IMR-90 (cell line): Measurements from ENCODE around the gene POLR3E. TPM values are rescaled to one million over a fixed set of nuclear protein-coding genes. Genes with fewer than 3 reads are reported as not detected.

ENCODE experiments used
- ATAC-seq: fragments of 200-7000 bp; cut with Tn5 transposase; 2 replicates; pipeline ENCODE4 v1.9.1; 2020; ENCODE audit warnings: low read depth, mild to moderate bottlenecking, moderate library complexity
- BruUV-seq: library from RNA; stranded (reverse); fragments of 400-500 nt; replicated peaks from 2 replicates; lab custom pipeline; 2021; lab: Mats Ljungman, UMichigan
- CTCF ChIA-PET: fragments of 300-600 bp; formaldehyde crosslinking; extraction: SDS; loops from one replicate; lab custom pipeline; 2021; ENCODE audit warnings: antibody characterized with exemption; lab: Yijun Ruan, JAX
- POLR2A ChIA-PET: fragments of 300-600 bp; sonication (Branson Sonifier 250); formaldehyde crosslinking; loops from one replicate; lab custom pipeline; 2022; ENCODE audit warnings: antibody characterized with exemption; ENCODE audit not compliant: unreplicated experiment; lab: Charles Lee
- DNase-seq: peaks from one replicate; pipeline ENCODE4 v3.0.0; 2013
- H2AFZ ChIP-seq: replicated peaks from 2 replicates; pipeline ENCODE3; 2013; ENCODE audit warnings: low read length, mild to moderate bottlenecking; ENCODE audit not compliant: poor library complexity
- H2AK5ac ChIP-seq: 2 replicates; pipeline ENCODE4 v1.6.1; 2013; ENCODE audit warnings: low read depth, low read length, inconsistent platforms
- H2AK9ac ChIP-seq: replicated peaks from 2 replicates; pipeline ENCODE3; 2013; ENCODE audit warnings: mild to moderate bottlenecking, low read depth, low read length, moderate library complexity; ENCODE audit not compliant: poor library complexity
- H2BK120ac ChIP-seq: 2 replicates; pipeline ENCODE4 v1.6.1; 2013; ENCODE audit warnings: low read depth, low read length, inconsistent platforms
- H2BK15ac ChIP-seq: 3 replicates; pipeline ENCODE4 v1.6.1; 2013; ENCODE audit warnings: low read depth, low read length, inconsistent platforms
- H2BK20ac ChIP-seq: 2 replicates; pipeline ENCODE4 v1.6.1; 2013; ENCODE audit warnings: low read depth, mild to moderate bottlenecking, inconsistent platforms, low read length, moderate library complexity
- H2BK5ac ChIP-seq: 2 replicates; pipeline ENCODE4 v1.6.1; 2013; ENCODE audit warnings: mild to moderate bottlenecking, low read depth, low read length, inconsistent platforms; ENCODE audit not compliant: poor library complexity, severe bottlenecking
- H3K14ac ChIP-seq: replicated peaks from 2 replicates; pipeline ENCODE4 v1.6.1; 2013; ENCODE audit warnings: low read depth, low read length, inconsistent platforms
- H3K18ac ChIP-seq: 2 replicates; pipeline ENCODE4 v1.6.1; 2013; ENCODE audit warnings: low read depth, low read length, control low read depth
- H3K23ac ChIP-seq: 2 replicates; pipeline ENCODE4 v1.6.1; 2013; ENCODE audit warnings: low read depth, low read length, inconsistent platforms
- H3K27ac ChIP-seq: 2 replicates; pipeline ENCODE4 v1.5.1; 2013; ENCODE audit warnings: mild to moderate bottlenecking, control low read depth, low read length; ENCODE audit not compliant: insufficient read depth
- H3K27me3 ChIP-seq: 2 replicates; pipeline ENCODE4 v1.6.1; 2013; ENCODE audit warnings: low read length; ENCODE audit not compliant: control insufficient read depth, insufficient read depth
- H3K36me3 ChIP-seq: 2 replicates; pipeline ENCODE4 v1.6.1; 2013; ENCODE audit warnings: low read length, mixed read lengths; ENCODE audit not compliant: control insufficient read depth, insufficient read depth
- H3K4ac ChIP-seq: 2 replicates; pipeline ENCODE4 v1.6.1; 2013; ENCODE audit warnings: low read depth, low read length, inconsistent platforms
- H3K4me1 ChIP-seq: 2 replicates; pipeline ENCODE4 v1.6.1; 2013; ENCODE audit warnings: low read length, mixed read lengths; ENCODE audit not compliant: control insufficient read depth, insufficient read depth
- H3K4me2 ChIP-seq: 2 replicates; pipeline ENCODE4 v1.6.1; 2013; ENCODE audit warnings: low read depth, mild to moderate bottlenecking, control low read depth, low read length, moderate library complexity
- H3K4me3 ChIP-seq: 2 replicates; pipeline ENCODE4 v1.5.1; 2013; ENCODE audit warnings: low read depth, mild to moderate bottlenecking, control low read depth, low read length, moderate library complexity; ENCODE audit not compliant: insufficient read depth
- H3K56ac ChIP-seq: 2 replicates; pipeline ENCODE4 v1.6.1; 2013; ENCODE audit warnings: low read length, inconsistent platforms; ENCODE audit not compliant: insufficient read depth; ENCODE audit errors: extremely low read depth
- H3K79me1 ChIP-seq, 2 experiments: 2 replicates each; pipeline ENCODE4 v1.6.1; 2013; ENCODE audit warnings: low read length in 2 of 2, inconsistent platforms in 1 of 2, low read depth in 1 of 2
- H3K9ac ChIP-seq: 2 replicates; pipeline ENCODE4 v1.6.1; 2013; ENCODE audit warnings: low read depth, low read length, control low read depth
- H3K9me1 ChIP-seq: 2 replicates; pipeline ENCODE4 v1.6.1; 2013; ENCODE audit warnings: low read length, inconsistent platforms; ENCODE audit not compliant: insufficient read depth
- H3K9me3 ChIP-seq: 2 replicates; pipeline ENCODE4 v1.6.1; 2013; ENCODE audit warnings: low read length; ENCODE audit not compliant: control insufficient read depth, insufficient read depth
- H4K20me1 ChIP-seq: 2 replicates; pipeline ENCODE4 v1.6.1; 2013; ENCODE audit warnings: low read length, inconsistent platforms; ENCODE audit not compliant: insufficient read depth
- H4K5ac ChIP-seq: 2 replicates; pipeline ENCODE4 v1.6.1; 2013; ENCODE audit warnings: mild to moderate bottlenecking, low read depth, low read length, control low read depth
- H4K8ac ChIP-seq, 2 experiments: 2 replicates each; pipeline ENCODE4 v1.6.1; 2013; ENCODE audit warnings: low read depth in 2 of 2, low read length in 2 of 2, control low read depth in 1 of 2, inconsistent platforms in 1 of 2
- H4K91ac ChIP-seq: 2 replicates; pipeline ENCODE4 v1.6.1; 2013; ENCODE audit warnings: low read depth, low read length, inconsistent platforms; ENCODE audit not compliant: insufficient read depth
- BHLHE40 ChIP-seq: fragments of 150-350 bp; IDR thresholded peaks from 2 replicates; pipeline ENCODE4 v1.6.1; 2016; ENCODE audit warnings: mild to moderate bottlenecking, low read depth, low read length
- CEBPB ChIP-seq: IDR thresholded peaks from 2 replicates; pipeline ENCODE4 v1.6.1; 2012; ENCODE audit warnings: low read depth, low read length, improper control_type of control experiment
- CHD1 ChIP-seq: IDR thresholded peaks from 2 replicates; pipeline ENCODE4 v1.6.1; 2012; ENCODE audit warnings: low read depth, low read length, improper control_type of control experiment
- FOS ChIP-seq: fragments of 150-350 bp; IDR thresholded peaks from 2 replicates; pipeline ENCODE4 v1.6.1; 2016; ENCODE audit warnings: low read depth, low read length
- MAFK ChIP-seq: IDR thresholded peaks from 2 replicates; pipeline ENCODE4 v1.6.1; 2012; ENCODE audit warnings: low read depth, low read length, improper control_type of control experiment
- MAZ ChIP-seq: IDR thresholded peaks from 2 replicates; pipeline ENCODE4 v1.6.1; 2012; ENCODE audit warnings: low read depth, mild to moderate bottlenecking, low read length, improper control_type of control experiment, moderate library complexity, borderline replicate concordance
- POLR2A ChIP-seq: IDR thresholded peaks from 2 replicates; pipeline ENCODE4 v1.6.1; 2012; ENCODE audit warnings: mild to moderate bottlenecking, low read depth, low read length
- RCOR1 ChIP-seq: IDR thresholded peaks from 2 replicates; pipeline ENCODE4 v1.6.1; 2012; ENCODE audit warnings: mild to moderate bottlenecking, low read length, improper control_type of control experiment; ENCODE audit not compliant: insufficient replicate concordance
- RFX5 ChIP-seq: IDR thresholded peaks from 2 replicates; pipeline ENCODE4 v1.8.0; 2012; ENCODE audit warnings: low read depth, mild to moderate bottlenecking, low read length, moderate library complexity
- WGBS, 2 experiments: methylation state at CpG; one replicate each; pipeline versions ENCODE4 v1.1.5 to v1.1.7; 2013; ENCODE audit warnings: missing lambda C conversion rate in 2 of 2; ENCODE audit not compliant: insufficient read length in 1 of 2; ENCODE audit errors: extremely low coverage in 2 of 2; 5-methylcytosine and 5-hydroxymethylcytosine counted together
- dilution Hi-C: fragments of 300-500 bp; cut with HindIII; formaldehyde crosslinking; loops from one replicate; pipeline ENCODE4 v1.14.3; 2018; ENCODE audit warnings: low sequenced_read_pairs; ENCODE audit not compliant: unreplicated experiment
- in situ Hi-C: fragments of 300-500 bp; cut with MboI; formaldehyde crosslinking; loops from 3 replicates; pipeline ENCODE4 v1.14.3; 2019; ENCODE audit warnings: low sequenced_read_pairs, inconsistent platforms, mixed read lengths
- intact Hi-C: fragments of 100-400 bp; cut with micrococcal nuclease; formaldehyde crosslinking; loops from 2 replicates; pipeline ENCODE4 v1.10.0; 2022
- polyA plus RNA-seq, 3 experiments: library from polyadenylated mRNA; depleted of rRNA; stranded (reverse); fragments of >200 nt; gene quantifications; 2 replicates each; pipeline ENCODE4 v1.2.3, GENCODE V29; 2012; ENCODE audit warnings: low replicate concordance in 1 of 3
- total RNA-seq: library from RNA; depleted of rRNA; stranded (reverse); fragments of >200 nt; gene quantifications from 2 replicates; pipeline ENCODE4 v1.2.3, GENCODE V29; 2012
- TF ChIP-seq, protein P1 (sequence below): conservative IDR thresholded peaks from 2 replicates; pipeline ENCODE4 v1.5.1; 2012; ENCODE audit warnings: mild to moderate bottlenecking, low read depth, low read length, improper control_type of control experiment

Gene POLR3E
- total and polyA plus RNA-seq, 2 of the 4 experiments (the other 2 are of a cell fraction), result 19.9 to 46.0 TPM

DNA sequence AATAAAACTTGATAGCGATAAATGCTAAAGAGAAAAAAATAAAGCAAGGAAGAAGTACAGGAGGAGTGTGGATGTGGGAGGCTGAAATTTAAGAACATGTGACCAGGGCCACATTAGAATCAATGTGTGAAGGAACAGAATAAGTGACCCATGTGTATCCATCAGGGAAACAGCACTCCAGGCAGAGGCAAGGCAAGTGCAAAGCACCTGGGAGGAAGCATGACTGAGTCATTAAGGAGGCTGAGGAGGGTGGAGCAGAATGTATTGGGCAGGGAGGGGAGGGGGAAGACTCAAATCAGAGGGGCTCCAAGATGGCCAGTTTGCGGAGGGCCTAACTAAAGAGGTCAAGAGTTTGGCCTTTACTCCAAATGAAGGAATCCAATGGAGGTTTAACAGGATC, 69.2 kb downstream of the POLR3E start:
- WGBS, 2 experiments, result 100% methylated on average over 1 of the region's 2 CpGs; no CpG with 5 or more reads in 1 of the 2 experiments
- Histone ChIP-seq H2BK20ac (no peak overlapping the region), H3K9me1 (peaks cover 13% of the 10 kb centered on the region), H3K4me1 (peaks cover 21% of the 10 kb centered on the region), H2AK5ac (no peak overlapping the region), H3K4ac (no peak overlapping the region), H3K27ac (no peak overlapping the region; the same call in 1 of the 2 replicates), H3K4me3 (no peak overlapping the region), H3K18ac (no peak overlapping the region), H3K36me3 (peaks cover 28% of the 10 kb centered on the region), H3K27me3 (no peaks in the 10 kb centered on the region), H3K9ac (no peak overlapping the region), H2BK15ac (no peak overlapping the region), H2AK9ac (no peak overlapping the region), H4K91ac (no peak overlapping the region), H4K8ac (no peak overlapping the region), H4K20me1 (peaks cover 87% of the 10 kb centered on the region), H3K14ac (no peak overlapping the region), H2BK120ac (no peak overlapping the region), H2AFZ (no peak overlapping the region), H3K4me2 (no peak overlapping the region), H3K56ac (no peak overlapping the region), H4K5ac (no peak overlapping the region), H3K23ac (no peak overlapping the region; the same call in 1 of the 2 replicates), H2BK5ac (no peak overlapping the region), H3K79me1 (peaks cover 21 to 68% of the 10 kb centered on the region in 2 experiments), H3K9me3 (no peaks in the 10 kb centered on the region)
- ChIA-PET POLR2A (no interaction called here), CTCF (no interaction called here)
- intact Hi-C loops (no loop called here), in situ Hi-C loops (no loop called here), dilution Hi-C loops (no loop called here)
- ATAC-seq (no peak), DNase-seq (no peak)
- BruUV-seq, result no TSS peak
- TF ChIP-seq MAZ (no peak), MAFK (no peak), CEBPB (no peak), FOS (no peak), BHLHE40 (no peak), RFX5 (no peak), POLR2A (no peak), CHD1 (no peak), RCOR1 (no peak)
- TF ChIP-seq, protein P1, sequence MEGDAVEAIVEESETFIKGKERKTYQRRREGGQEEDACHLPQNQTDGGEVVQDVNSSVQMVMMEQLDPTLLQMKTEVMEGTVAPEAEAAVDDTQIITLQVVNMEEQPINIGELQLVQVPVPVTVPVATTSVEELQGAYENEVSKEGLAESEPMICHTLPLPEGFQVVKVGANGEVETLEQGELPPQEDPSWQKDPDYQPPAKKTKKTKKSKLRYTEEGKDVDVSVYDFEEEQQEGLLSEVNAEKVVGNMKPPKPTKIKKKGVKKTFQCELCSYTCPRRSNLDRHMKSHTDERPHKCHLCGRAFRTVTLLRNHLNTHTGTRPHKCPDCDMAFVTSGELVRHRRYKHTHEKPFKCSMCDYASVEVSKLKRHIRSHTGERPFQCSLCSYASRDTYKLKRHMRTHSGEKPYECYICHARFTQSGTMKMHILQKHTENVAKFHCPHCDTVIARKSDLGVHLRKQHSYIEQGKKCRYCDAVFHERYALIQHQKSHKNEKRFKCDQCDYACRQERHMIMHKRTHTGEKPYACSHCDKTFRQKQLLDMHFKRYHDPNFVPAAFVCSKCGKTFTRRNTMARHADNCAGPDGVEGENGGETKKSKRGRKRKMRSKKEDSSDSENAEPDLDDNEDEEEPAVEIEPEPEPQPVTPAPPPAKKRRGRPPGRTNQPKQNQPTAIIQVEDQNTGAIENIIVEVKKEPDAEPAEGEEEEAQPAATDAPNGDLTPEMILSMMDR, result no peak
